ENCODE measurements around the gene GRAP2. TPM values are rescaled to one million over a fixed set of nuclear protein-coding genes. Genes with fewer than 3 reads are reported as not detected.
"Not testable (repeated sequence)": the region's sequence is repeated elsewhere in the genome, so short reads cannot be mapped to it uniquely, and the experiment has no call there.

Gene GRAP2
- polyA plus RNA-seq, 1 donor, result 0.79 TPM

GRCh38 chr22:39967996-39968972 lies 67.4 kb downstream of the GRAP2 start:
- DNase-seq, result no peak

- no peak for DNase-seq
Observed at GRCh38 chr22:39970742-39971141, 69.9 kb downstream of the GRAP2 start.

- DNase-seq, result no peak
Observed at GRCh38 chr22:39972641-39973040, 71.8 kb downstream of the GRAP2 start.

- DNase-seq, result no peak
Observed at GRCh38 chr22:39973656-39974055, 72.8 kb downstream of the GRAP2 start.

DNA sequence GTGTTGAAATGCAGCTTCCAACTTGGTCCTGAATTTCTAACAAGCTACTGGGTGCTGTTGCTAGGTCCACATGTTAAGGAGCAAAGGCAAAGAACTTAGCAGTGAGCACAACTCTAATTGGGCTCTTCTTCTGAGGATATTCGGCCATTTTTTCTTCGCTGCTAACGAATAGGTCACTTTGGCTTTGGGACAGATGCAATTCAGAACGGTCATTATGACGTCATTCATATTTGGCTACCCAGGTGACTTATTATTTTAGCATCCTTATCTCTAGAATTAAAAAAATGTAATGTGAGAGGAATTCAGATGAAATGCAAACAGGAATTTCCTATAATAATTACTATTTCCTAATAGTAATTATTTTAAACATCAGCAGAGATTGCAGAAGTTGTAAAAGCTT lies 73.2 kb downstream of the GRAP2 start:
- DNase-seq, result no peak

- no peak for DNase-seq
Observed at GRCh38 chr22:39979048-39979447, 78.2 kb downstream of the GRAP2 start.

DNA sequence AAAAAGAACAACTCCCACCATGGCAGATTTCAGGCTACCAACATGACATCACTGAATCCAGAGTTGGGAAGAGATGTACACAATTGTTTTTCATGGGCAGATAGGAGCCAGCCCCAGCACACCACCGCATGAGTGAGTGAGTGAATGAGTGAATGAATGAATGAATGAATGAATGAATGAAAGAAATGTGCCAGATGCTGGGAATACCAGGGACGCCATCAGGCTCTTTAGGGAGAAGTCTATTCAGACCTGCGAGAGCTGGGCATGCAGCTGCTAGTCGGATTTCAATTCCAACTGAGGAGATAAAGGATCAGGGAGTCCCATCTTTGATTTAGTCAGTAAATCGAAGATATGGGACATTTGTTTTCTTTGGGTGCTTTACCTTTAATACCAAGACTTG lies 78.6 kb downstream of the GRAP2 start:
- DNase-seq, result no peak

DNA sequence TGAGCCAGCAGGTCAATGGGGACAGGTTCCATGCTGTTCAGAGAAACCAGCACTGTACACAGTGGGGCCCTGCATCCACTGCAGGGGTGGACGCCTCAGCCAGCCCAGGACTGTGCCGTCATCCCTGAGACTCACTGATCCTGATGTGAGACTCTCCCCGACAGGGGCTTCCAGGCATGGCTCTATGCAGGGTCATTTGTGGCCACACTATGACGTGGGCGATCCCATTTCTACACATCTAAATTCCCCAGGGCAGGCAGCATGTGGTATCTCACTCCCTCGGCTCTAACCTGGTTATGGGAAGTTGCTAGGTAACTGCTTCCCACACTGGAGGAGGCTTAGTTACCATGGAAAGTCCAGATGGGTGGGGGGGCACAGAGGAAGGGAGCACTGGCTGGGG lies 79.7 kb downstream of the GRAP2 start:
- no peak for DNase-seq

DNA sequence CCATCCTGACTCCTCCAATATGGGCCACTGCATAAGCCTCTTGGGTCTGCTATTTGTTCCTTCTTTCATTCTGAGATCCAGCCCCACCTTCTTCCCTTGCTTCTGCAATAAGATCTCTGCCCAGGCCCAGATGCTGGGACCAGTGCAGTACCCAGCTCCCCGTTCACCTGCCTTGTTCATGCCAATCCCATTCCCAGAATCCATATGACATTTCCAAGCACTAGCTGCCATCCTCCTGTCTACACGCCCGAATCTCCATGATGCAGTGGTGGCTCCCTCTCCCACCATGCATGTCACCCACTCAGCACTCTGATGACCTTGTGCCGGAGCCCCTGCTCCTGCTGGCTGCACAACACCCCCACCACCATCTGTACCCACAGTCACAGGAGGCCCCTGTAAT lies 82.5 kb downstream of the GRAP2 start:
- no peak for DNase-seq

DNA sequence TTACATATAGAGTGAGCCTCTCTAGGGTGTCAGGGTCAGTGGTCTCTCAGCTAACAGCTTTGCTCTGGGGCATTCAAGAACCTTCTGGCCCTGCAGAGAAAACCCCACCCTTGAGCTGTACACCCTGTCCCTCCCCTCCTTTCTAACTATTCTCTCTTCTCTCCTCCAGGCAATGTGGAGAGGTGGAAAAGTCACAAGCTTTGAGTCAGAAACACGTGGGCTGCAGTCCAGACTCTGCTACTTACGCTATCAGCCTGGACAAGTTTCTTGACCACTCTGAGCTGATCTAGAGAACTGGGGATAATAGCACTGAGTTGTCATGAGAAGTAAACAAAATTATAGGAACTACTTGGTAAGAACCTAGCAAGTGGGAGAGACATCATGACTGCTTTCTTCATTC lies 83.1 kb downstream of the GRAP2 start:
- no peak for DNase-seq

GRCh38 chr22:39984746-39985145 lies 83.9 kb downstream of the GRAP2 start:
- DNase-seq, result no peak

DNA sequence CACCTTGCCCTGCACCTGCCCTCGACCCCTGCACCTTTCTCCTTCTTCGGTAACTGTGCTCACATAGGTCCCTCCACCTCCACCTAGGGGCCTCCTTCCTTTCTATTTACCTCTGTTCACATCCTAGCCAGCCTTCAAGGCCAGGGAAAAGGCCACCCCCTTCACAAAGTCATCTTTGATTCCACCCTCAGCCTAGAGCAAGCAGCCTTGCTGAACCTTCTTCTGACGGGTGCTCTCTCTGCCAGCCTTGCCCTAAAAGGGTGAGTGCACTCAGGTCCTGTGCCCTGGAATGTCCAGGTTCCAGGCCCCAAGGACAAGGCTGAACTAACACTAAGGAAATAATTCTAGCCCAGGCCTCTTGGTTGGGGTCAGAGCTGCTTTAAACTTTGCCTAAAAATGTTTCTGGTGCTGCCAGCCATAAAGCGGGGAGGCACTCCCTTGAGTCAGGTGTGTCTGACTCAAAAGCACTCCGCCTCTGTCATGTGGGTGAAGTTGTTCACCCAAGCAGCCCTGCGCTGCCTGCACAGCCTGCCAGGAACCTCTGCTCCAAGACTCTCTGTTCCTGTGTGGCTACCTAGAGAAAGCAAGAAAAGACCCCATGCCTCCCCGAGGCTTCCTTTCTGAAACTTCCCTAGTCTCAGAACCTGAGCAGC lies 84.6 kb downstream of the GRAP2 start:
- no peak for DNase-seq

DNA sequence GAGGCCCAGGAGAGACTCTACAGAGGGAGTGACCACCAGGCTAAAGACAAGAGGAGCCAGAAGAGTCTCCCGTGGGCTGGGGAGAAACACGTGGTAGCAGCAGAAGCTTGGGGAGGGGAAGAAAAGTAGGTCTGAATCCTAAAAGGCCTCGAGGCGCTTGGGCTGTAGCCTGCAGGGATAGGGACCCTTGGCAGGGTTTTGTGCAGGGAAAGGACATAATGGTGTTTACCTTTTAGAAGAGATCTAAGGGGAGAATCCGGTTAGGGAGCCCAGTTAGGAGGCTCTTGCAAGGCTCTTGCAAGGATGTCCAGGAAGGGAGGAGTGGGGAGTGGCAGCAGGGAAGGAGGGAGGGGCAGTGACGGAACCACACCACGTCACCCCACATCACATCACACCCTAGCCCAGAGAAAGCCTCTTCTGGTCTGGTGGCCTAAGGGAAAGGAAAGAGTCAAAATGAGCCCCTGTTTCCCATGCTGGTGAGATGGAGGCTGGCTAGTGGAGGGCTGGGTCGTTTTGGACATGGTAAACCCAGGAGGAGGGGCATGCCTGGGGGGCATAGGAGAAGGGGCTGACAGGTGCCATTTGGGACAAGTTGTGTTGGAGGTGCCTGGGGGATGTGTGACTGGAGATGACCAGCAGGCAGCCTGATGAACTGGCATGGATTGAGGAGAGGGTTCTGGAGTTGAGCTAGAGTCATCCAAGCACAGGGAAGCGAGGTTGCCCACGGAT lies 87.7 kb downstream of the GRAP2 start:
- DNase-seq, result no peak

- DNase-seq, result no peak
Observed at GRCh38 chr22:39989633-39990032, 88.7 kb downstream of the GRAP2 start.

- DNase-seq, result no peak
Observed at GRCh38 chr22:39990686-39991085, 89.8 kb downstream of the GRAP2 start.

DNA sequence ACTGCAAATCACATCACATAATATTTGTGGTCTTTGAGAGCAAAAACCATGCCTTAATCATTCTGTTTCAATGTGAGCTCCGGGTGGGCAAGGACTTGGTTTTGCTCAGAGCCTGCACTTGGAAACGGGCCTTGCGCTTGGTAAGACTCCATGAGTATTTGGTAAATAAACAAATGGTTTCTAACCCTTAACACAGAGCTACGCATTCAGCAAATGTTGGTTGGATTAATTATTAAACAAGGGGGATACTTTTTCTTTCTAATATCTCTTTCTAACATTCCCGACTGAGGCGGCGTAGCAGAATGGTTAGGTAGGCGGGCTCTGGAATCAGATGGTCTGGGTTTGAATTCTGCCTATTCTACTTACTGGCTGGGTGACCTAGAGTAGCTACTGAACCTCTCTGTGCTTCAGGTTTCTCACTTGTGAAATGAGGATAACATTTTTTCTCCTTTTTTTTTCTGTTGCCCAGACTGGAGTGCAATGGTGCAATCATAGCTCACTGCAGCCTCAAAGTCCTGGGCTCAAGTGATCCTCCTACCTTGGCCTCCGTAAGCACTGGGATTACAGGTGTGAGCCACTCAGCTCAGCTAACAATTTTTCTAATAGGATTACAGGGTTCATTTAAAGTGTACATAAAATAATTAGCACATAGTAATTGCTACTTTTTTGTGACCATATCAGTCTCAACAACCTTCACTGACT lies 90.4 kb downstream of the GRAP2 start:
- DNase-seq, result no peak

GRCh38 chr22:39992088-39992826 lies 91.4 kb downstream of the GRAP2 start:
- no peak for DNase-seq

GRCh38 chr22:39992894-39993293 lies 92.0 kb downstream of the GRAP2 start:
- DNase-seq, result not testable (repeated sequence)

- no peak for DNase-seq
Observed at GRCh38 chr22:39994041-39994565, 93.2 kb downstream of the GRAP2 start.

GRCh38 chr22:39994566-39995392 lies 93.9 kb downstream of the GRAP2 start, which contains the start of gene FAM83F:
Gene FAM83F (plus strand): TSS chr22:39994954. CDS start chr22:39995043, 89 bp downstream.
- DNase-seq, result no peak

Data from hindlimb muscle (tissue), 1 donor.